Spleen (tissue), 11 donors: ENCODE results near the gene GOLT1B. TPM values are rescaled to one million over a fixed set of nuclear protein-coding genes. Genes with fewer than 3 reads are reported as not detected.

Source experiments
- DNase-seq: peaks from one replicate; pipeline ENCODE4 v3.0.0-alpha.2; 2020
- H3K27ac ChIP-seq, 8 donors: fragments of 200-600 bp; sonication (generic) in 7 of 8; 1 replicate in 4 of 8; 2 replicates in 4 of 8; pipeline versions ENCODE4 v1.5.0 to v1.8.0; 2016 to 2021; ENCODE audit warnings: inconsistent platforms in 4 of 8, mild to moderate bottlenecking in 4 of 8, moderate library complexity in 1 of 8
- H3K27me3 ChIP-seq, 7 donors: fragments of 200-600 bp; sonication (generic) in 6 of 7; replicated peaks in 1 of 7; 1 replicate in 4 of 7; 2 replicates in 3 of 7; pipeline versions ENCODE4 v1.5.0 to v1.8.0; 2016 to 2021; ENCODE audit warnings: inconsistent platforms in 3 of 7, mild to moderate bottlenecking in 1 of 7
- H3K36me3 ChIP-seq, 6 donors: fragments of 200-600 bp; sonication (generic) in 5 of 6; 1 replicate in 4 of 6; 2 replicates in 2 of 6; pipeline versions ENCODE4 v1.5.0 to v1.8.0; 2016 to 2021; ENCODE audit warnings: inconsistent platforms in 2 of 6
- H3K4me1 ChIP-seq, 6 donors: fragments of 200-600 bp; sonication (generic) in 5 of 6; 1 replicate in 3 of 6; 2 replicates in 3 of 6; pipeline versions ENCODE4 v1.5.0 to v1.8.0; 2016 to 2021; ENCODE audit warnings: inconsistent platforms in 3 of 6
- H3K4me3 ChIP-seq, 8 donors: fragments of 200-600 bp; sonication (generic) in 7 of 8; 1 replicate in 4 of 8; 2 replicates in 4 of 8; pipeline versions ENCODE4 v1.5.0 to v1.8.0; 2016 to 2021; ENCODE audit warnings: inconsistent platforms in 4 of 8, mild to moderate bottlenecking in 4 of 8, moderate library complexity in 2 of 8
- H3K9me3 ChIP-seq, 8 donors: fragments of 200-600 bp; sonication (generic) in 7 of 8; 1 replicate in 4 of 8; 2 replicates in 4 of 8; pipeline versions ENCODE4 v1.5.0 to v1.8.0; 2016 to 2021; ENCODE audit warnings: inconsistent platforms in 4 of 8
- CTCF ChIP-seq, 11 experiments: fragments of 200-600 bp in 7 of 11; fragments of 450-650 bp in 4 of 11; sonication (generic) in 4 of 11; IDR thresholded peaks in 8 of 11; conservative IDR thresholded peaks in 3 of 11; 1 replicate in 7 of 11; 2 replicates in 4 of 11; pipeline versions ENCODE4 v1.4.0 to v1.8.0; 2016 to 2021; ENCODE audit warnings: antibody characterized with exemption in 11 of 11, inconsistent platforms in 4 of 11, mild to moderate bottlenecking in 1 of 11
- POLR2A ChIP-seq, 3 donors: fragments of 450-650 bp; IDR thresholded peaks; one replicate each; pipeline ENCODE4 v1.5.1; 2017; ENCODE audit warnings: antibody characterized with exemption in 3 of 3, mild to moderate bottlenecking in 1 of 3
- POLR2AphosphoS5 ChIP-seq, 3 donors: sonication (generic); formaldehyde crosslinking; IDR thresholded peaks; one replicate each; pipeline ENCODE4 v1.5.1; 2017; ENCODE audit warnings: antibody characterized with exemption in 3 of 3
- WGBS, 5 donors: extraction: QIAGEN DNeasy Blood & Tissue Kit in 3 of 5; methylation state at CpG; one replicate each; pipeline versions ENCODE4 v1.1.5 to v1.1.7; 2013 to 2018; 5-methylcytosine and 5-hydroxymethylcytosine counted together
- intact Hi-C: fragments of 100-400 bp; cut with DNase I; formaldehyde crosslinking; loops from one replicate; pipeline ENCODE4 v1.15.0; 2023; ENCODE audit warnings: low total_unique reads
- polyA plus RNA-seq, 3 donors: library from polyadenylated mRNA; stranded (reverse); fragments of 200-250 nt; gene quantifications; one replicate each; pipeline ENCODE4 v1.2.1, GENCODE V29; 2013
- total RNA-seq, 7 donors: library from RNA; depleted of rRNA in 3 of 7; stranded (reverse); fragments of >200 nt in 3 of 7; fragmentation: NEBNext Ultra II Directional in 4 of 7; extraction: Animal tissue kit (Norgen Biotek cat#: 25700) in 4 of 7; gene quantifications; one replicate each; pipeline versions ENCODE4 v1.1.0 to v1.2.1, GENCODE V29; 2016 to 2021
- donor health status: healthy with polysubstance abuse.
- donor health status: DM: no; HTN: no; CAD: no; lungs with moderate emphysema.
- donor health status: DM: no; HTN: no; CAD: no.
- donor health status: Bipolar disorder and iron deficiency.
- donor health status: healthy.
- donor health status: DM: no; HTN: no; CAD: no.
- donor health status: DM: yes; HTN: yes; CAD: no.

GOLT1B gene
- total and polyA plus RNA-seq, 10 donors = 14.1 to 39.6 (median 25.2) TPM

GRCh38 chr12:21502872-21503271 lies 1.3 kb downstream of the GOLT1B start:
- Histone ChIP-seq H3K4me1 (peaks cover 39 to 84% (median 64%) of the 10 kb centered on the region in 6 donors), H3K9me3 (no peaks in the 10 kb centered on the region), H3K27me3 (no peaks in the 10 kb centered on the region), H3K27ac (no peak overlapping the region), H3K36me3 (peaks cover 2 to 19% (median 14%) of the 10 kb centered on the region in 6 donors), H3K4me3 (peak overlapping the region in 6 of 8 donors; percentile 82 to 100 (median 89))
- WGBS, 5 donors = 81 to 100% (median 89%) methylated on average over 1 of the region's 1 CpG
- intact Hi-C loops = no loop called here
- DNase-seq = no peak
- TF ChIP-seq CTCF (IDR thresholded peaks at IDR 0.05 in 8 of 11, conservative IDR thresholded peaks at IDR 0.05 in 3 of 11) (no peak), POLR2A (IDR thresholded peaks at IDR 0.05) (no peak), POLR2AphosphoS5 (IDR thresholded peaks at IDR 0.05) (no peak)

GRCh38 chr12:21505888-21506287 lies 4.3 kb downstream of the GOLT1B start:
- TF ChIP-seq CTCF (IDR thresholded peaks at IDR 0.05 in 8 of 11, conservative IDR thresholded peaks at IDR 0.05 in 3 of 11) = no peak
- TF ChIP-seq POLR2AphosphoS5 (IDR thresholded peaks at IDR 0.05) = no peak
- TF ChIP-seq POLR2A (IDR thresholded peaks at IDR 0.05) = no peak
- peaks cover 21 to 74% (median 39%) of the 10 kb centered on the region in 6 donors for H3K4me1 ChIP-seq
- intact Hi-C loops = no loop called here

GRCh38 chr12:21507849-21508248 lies 6.3 kb downstream of the GOLT1B start:
- Histone ChIP-seq H3K4me1 (peaks cover 14 to 62% (median 31%) of the 10 kb centered on the region in 6 donors), H3K9me3 (no peaks in the 10 kb centered on the region), H3K27me3 (no peaks in the 10 kb centered on the region), H3K27ac (no peak overlapping the region), H3K4me3 (no peak overlapping the region), H3K36me3 (peaks cover 0 to 53% (median 18%) of the 10 kb centered on the region in 6 donors)
- TF ChIP-seq CTCF (IDR thresholded peaks at IDR 0.05 in 8 of 11, conservative IDR thresholded peaks at IDR 0.05 in 3 of 11) (no peak), POLR2A (IDR thresholded peaks at IDR 0.05) (no peak), POLR2AphosphoS5 (IDR thresholded peaks at IDR 0.05) (no peak)
- 85 to 99% (median 91%) methylated on average over 2 of the region's 2 CpGs for WGBS, 5 donors
- intact Hi-C loops = no loop called here
- no peak for DNase-seq

More at GRCh38 chr12:21505888-21506287, 4.3 kb downstream of the GOLT1B start:
- 39 to 78% (median 60%) methylated on average over 2 of the region's 2 CpGs for WGBS, 5 donors
- no peak overlapping the region for H3K4me3 ChIP-seq
- no peak for DNase-seq
- H3K9me3 ChIP-seq = no peaks in the 10 kb centered on the region
- H3K36me3 ChIP-seq = peaks cover 0 to 34% (median 10%) of the 10 kb centered on the region in 6 donors
- H3K27me3 ChIP-seq = no peaks in the 10 kb centered on the region
- no peak overlapping the region for H3K27ac ChIP-seq

GRCh38 chr12:21509768-21510167 lies 8.2 kb downstream of the GOLT1B start:
- peaks cover 0 to 43% (median 12%) of the 10 kb centered on the region in 6 donors for H3K4me1 ChIP-seq
- 32 to 41% (median 39%) methylated on average over 2 of the region's 2 CpGs for WGBS, 5 donors
- intact Hi-C loops = loop anchor here (10.0 kb wide), 1 partner anchor 135 kb away; no protein-coding TSS in a partner anchor
- no peaks in the 10 kb centered on the region for H3K27me3 ChIP-seq
- peaks cover 0 to 73% (median 31%) of the 10 kb centered on the region in 6 donors for H3K36me3 ChIP-seq
- peak overlapping the region in 4 of 8 donors; percentile 26 to 38 (median 34) for H3K27ac ChIP-seq
- TF ChIP-seq CTCF (IDR thresholded peaks at IDR 0.05 in 8 of 11, conservative IDR thresholded peaks at IDR 0.05 in 3 of 11) (no peak), POLR2A (IDR thresholded peaks at IDR 0.05) (no peak), POLR2AphosphoS5 (IDR thresholded peaks at IDR 0.05) (no peak)
- no peak overlapping the region for H3K4me3 ChIP-seq
- no peaks in the 10 kb centered on the region for H3K9me3 ChIP-seq
- DNase-seq = no peak
